SK-N-SH (cell line): ENCODE results near the gene MYH10. TPM values are rescaled to one million over a fixed set of nuclear protein-coding genes. Genes with fewer than 3 reads are reported as not detected.

ENCODE experiments used
- CTCF ChIA-PET: fragments of 300-600, 350-600 bp; formaldehyde crosslinking; extraction: SDS; loops from one replicate; lab custom pipeline; 2021; lab: Yijun Ruan, JAX
- POLR2A ChIA-PET: fragments of 350-600 bp; sonication (Branson Sonifier 250); formaldehyde crosslinking; extraction: SDS; loops from one replicate; lab custom pipeline; 2020; ENCODE audit warnings: antibody characterized with exemption, inconsistent platforms; lab: Yijun Ruan, JAX
- DNase-seq: peaks from one replicate; pipeline ENCODE4 v3.0.0; 2012
- H2AFZ ChIP-seq: fragments of 200-600 bp; sonication (generic); 2 replicates; pipeline ENCODE4 v1.8.1; 2016; ENCODE audit warnings: antibody characterized with exemption, mild to moderate bottlenecking, low read depth
- H3F3A ChIP-seq: fragments of 200-600 bp; sonication (generic); replicated peaks from 2 replicates; pipeline ENCODE3; 2016; ENCODE audit warnings: antibody characterized with exemption, mild to moderate bottlenecking; ENCODE audit not compliant: insufficient read depth
- H3K27ac ChIP-seq, 2 experiments: fragments of 200-500 bp in 1 of 2; fragments of 200-600 bp in 1 of 2; sonication (Bioruptor generic) in 1 of 2; sonication (generic), shearing (Covaris generic) in 1 of 2; 2 replicates each; pipeline versions ENCODE4 v1.5.1 to v1.6.1; 2014 to 2016; ENCODE audit warnings: low read depth in 2 of 2, inconsistent platforms in 1 of 2, low read length in 1 of 2, mild to moderate bottlenecking in 1 of 2, mixed read lengths in 1 of 2
- H3K27me3 ChIP-seq: fragments of 200-600 bp; sonication (generic), shearing (Covaris generic); 2 replicates; pipeline ENCODE4 v1.6.1; 2016; ENCODE audit warnings: mixed run types; ENCODE audit not compliant: insufficient read depth
- H3K36me3 ChIP-seq, 2 experiments: fragments of 200-500 bp in 1 of 2; fragments of 200-600 bp in 1 of 2; sonication (Bioruptor generic) in 1 of 2; sonication (generic) in 1 of 2; replicated peaks in 1 of 2; 2 replicates each; pipeline versions ENCODE3 to v1.5.1; 2014 to 2016; ENCODE audit warnings: low read length in 1 of 2, mild to moderate bottlenecking in 1 of 2; ENCODE audit not compliant: insufficient read depth in 2 of 2, control insufficient read depth in 1 of 2
- H3K4me1 ChIP-seq, 2 experiments: fragments of 200-500 bp in 1 of 2; fragments of 200-600 bp in 1 of 2; sonication (Bioruptor generic) in 1 of 2; sonication (generic), shearing (Covaris generic) in 1 of 2; 2 replicates each; pipeline versions ENCODE4 v1.5.1 to v1.6.1; 2014 to 2016; ENCODE audit warnings: low read depth in 1 of 2, low read length in 1 of 2, mixed run types in 1 of 2; ENCODE audit not compliant: insufficient read depth in 2 of 2, control insufficient read depth in 1 of 2
- H3K4me2 ChIP-seq: fragments of 200-600 bp; sonication (generic), shearing (Covaris generic); 2 replicates; pipeline ENCODE4 v1.6.1; 2017; ENCODE audit warnings: mixed run types
- H3K4me3 ChIP-seq, 2 experiments: fragments of 200-500 bp in 1 of 2; fragments of 200-600 bp in 1 of 2; sonication (Bioruptor generic) in 1 of 2; sonication (generic), shearing (Covaris generic) in 1 of 2; 2 replicates each; pipeline versions ENCODE4 v1.5.1 to v1.8.1; 2014 to 2016; ENCODE audit warnings: low read depth in 2 of 2, inconsistent platforms in 1 of 2, low read length in 1 of 2, mild to moderate bottlenecking in 1 of 2, mixed read lengths in 1 of 2, moderate library complexity in 1 of 2
- H3K79me2 ChIP-seq: fragments of 200-600 bp; sonication (generic); 2 replicates; pipeline ENCODE4 v1.8.1; 2017; ENCODE audit warnings: mild to moderate bottlenecking; ENCODE audit not compliant: insufficient read depth
- H3K9ac ChIP-seq: fragments of 200-600 bp; sonication (generic); 2 replicates; pipeline ENCODE4 v1.6.1; 2017; ENCODE audit warnings: mixed run types
- H3K9me2 ChIP-seq: fragments of 200-600 bp; sonication (generic); 2 replicates; pipeline ENCODE4 v1.6.1; 2017; ENCODE audit warnings: mixed run types
- H3K9me3 ChIP-seq: fragments of 200-600 bp; sonication (generic); 2 replicates; pipeline ENCODE4 v1.6.1; 2017; ENCODE audit warnings: mixed run types, mild to moderate bottlenecking, moderate library complexity
- H4K20me1 ChIP-seq: fragments of 200-600 bp; sonication (generic); 2 replicates; pipeline ENCODE4 v1.6.1; 2017; ENCODE audit warnings: mild to moderate bottlenecking, mixed run types; ENCODE audit not compliant: insufficient read depth
- CTCF ChIP-seq: fragments of 200-600 bp; sonication (generic); IDR thresholded peaks from 2 replicates; pipeline ENCODE4 v1.6.1; 2017; ENCODE audit warnings: antibody characterized with exemption, mild to moderate bottlenecking, moderate library complexity
- EP300 ChIP-seq, 2 experiments: IDR thresholded peaks; 2 replicates each; pipeline versions ENCODE4 v1.4.0 to v1.6.1; 2012; ENCODE audit warnings: borderline replicate concordance in 1 of 2, low read depth in 1 of 2, low read length in 1 of 2
- FOSL2 ChIP-seq: IDR thresholded peaks from 2 replicates; pipeline ENCODE4 v1.4.0; 2012; ENCODE audit warnings: low read depth, mild to moderate bottlenecking, moderate library complexity, borderline replicate concordance
- FOXM1 ChIP-seq: IDR thresholded peaks from 2 replicates; pipeline ENCODE4 v1.4.0; 2012; ENCODE audit warnings: low read depth, mild to moderate bottlenecking
- JUND ChIP-seq: IDR thresholded peaks from 2 replicates; pipeline ENCODE4 v1.4.0; 2012
- MXI1 ChIP-seq: IDR thresholded peaks from 2 replicates; pipeline ENCODE4 v1.6.1; 2012; ENCODE audit warnings: mild to moderate bottlenecking, low read depth, low read length, improper control_type of control experiment
- NFIC ChIP-seq: IDR thresholded peaks from 2 replicates; pipeline ENCODE4 v1.4.0; 2012; ENCODE audit warnings: borderline replicate concordance
- NRF1 ChIP-seq: IDR thresholded peaks from 2 replicates; pipeline ENCODE4 v1.6.1; 2012; ENCODE audit warnings: low read depth, mild to moderate bottlenecking, low read length
- POLR2AphosphoS5 ChIP-seq: IDR thresholded peaks from 2 replicates; pipeline ENCODE4 v1.6.1; 2012; ENCODE audit warnings: low read depth, low read length
- RFX5 ChIP-seq: IDR thresholded peaks from 2 replicates; pipeline ENCODE4 v1.6.1; 2012; ENCODE audit warnings: mild to moderate bottlenecking, improper control_type of control experiment, low read length
- SMC3 ChIP-seq: IDR thresholded peaks from 2 replicates; pipeline ENCODE4 v1.6.1; 2012; ENCODE audit warnings: low read depth, low read length, improper control_type of control experiment
- TCF12 ChIP-seq: IDR thresholded peaks from 2 replicates; pipeline ENCODE4 v1.4.0; 2012
- TEAD4 ChIP-seq: IDR thresholded peaks from 2 replicates; pipeline ENCODE4 v1.4.0; 2012; ENCODE audit warnings: mild to moderate bottlenecking, borderline replicate concordance; ENCODE audit not compliant: insufficient read depth
- USF2 ChIP-seq: fragments of 150-350 bp; IDR thresholded peaks from 2 replicates; pipeline ENCODE4 v1.6.1; 2017; ENCODE audit warnings: antibody characterized with exemption, low read length, low read depth, borderline replicate concordance
- WGBS: methylation state at CpG from one replicate; pipeline ENCODE4 v1.1.6; 2017; ENCODE audit warnings: low lambda C conversion rate; 5-methylcytosine and 5-hydroxymethylcytosine counted together
- polyA plus RNA-seq, 3 experiments: library from polyadenylated mRNA; depleted of rRNA; stranded (reverse); fragments of >200 nt; gene quantifications; 2 replicates each; pipeline ENCODE4 v1.2.3, GENCODE V29; 2012
- TF ChIP-seq, protein P1 (sequence below): IDR thresholded peaks from 2 replicates; pipeline ENCODE4 v1.6.1; 2012; ENCODE audit warnings: mild to moderate bottlenecking, low read depth, low read length, moderate library complexity
- TF ChIP-seq, protein P2 (sequence below): IDR thresholded peaks from 2 replicates; pipeline ENCODE4 v1.4.0; 2012; ENCODE audit warnings: low read depth, borderline replicate concordance

MYH10 gene
- polyA plus RNA-seq, 1 of the 3 experiments (the other 2 are of a cell fraction): 64.2 TPM

DNA sequence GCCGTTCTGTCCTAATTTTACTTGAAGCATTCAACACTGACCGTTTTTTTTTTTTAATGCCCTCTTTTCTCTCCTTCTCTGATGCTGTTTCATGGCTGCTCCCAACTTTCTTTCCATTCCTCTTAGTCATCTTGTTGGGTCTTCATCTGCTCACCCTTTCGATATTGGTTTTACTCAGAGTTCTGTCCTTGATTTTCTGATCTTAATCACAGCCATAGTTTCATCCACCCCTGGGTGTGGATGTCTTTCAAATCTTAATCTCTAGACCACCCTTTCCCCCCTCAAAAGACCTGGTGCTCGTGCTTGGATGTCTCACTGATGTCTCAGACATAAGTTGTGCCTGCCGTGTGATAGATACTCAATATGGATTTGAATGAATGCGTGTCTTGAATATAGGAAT is 172.4 kb downstream of the MYH10 start:
- H4K20me1 ChIP-seq: peaks cover 35% of the 10 kb centered on the region
- peaks cover 8% of the 10 kb centered on the region for H3F3A ChIP-seq
- peaks cover 80 to 85% of the 10 kb centered on the region in 2 experiments for H3K36me3 ChIP-seq
- no peaks in the 10 kb centered on the region for H3K4me1 ChIP-seq
- WGBS: 95% methylated on average over 6 of the region's 6 CpGs
- TF ChIP-seq CTCF: no peak
- no peak for TF ChIP-seq MXI1
- no peak for TF ChIP-seq SMC3
- TF ChIP-seq JUND: no peak
- TF ChIP-seq RFX5: no peak
- TF ChIP-seq, protein P1, sequence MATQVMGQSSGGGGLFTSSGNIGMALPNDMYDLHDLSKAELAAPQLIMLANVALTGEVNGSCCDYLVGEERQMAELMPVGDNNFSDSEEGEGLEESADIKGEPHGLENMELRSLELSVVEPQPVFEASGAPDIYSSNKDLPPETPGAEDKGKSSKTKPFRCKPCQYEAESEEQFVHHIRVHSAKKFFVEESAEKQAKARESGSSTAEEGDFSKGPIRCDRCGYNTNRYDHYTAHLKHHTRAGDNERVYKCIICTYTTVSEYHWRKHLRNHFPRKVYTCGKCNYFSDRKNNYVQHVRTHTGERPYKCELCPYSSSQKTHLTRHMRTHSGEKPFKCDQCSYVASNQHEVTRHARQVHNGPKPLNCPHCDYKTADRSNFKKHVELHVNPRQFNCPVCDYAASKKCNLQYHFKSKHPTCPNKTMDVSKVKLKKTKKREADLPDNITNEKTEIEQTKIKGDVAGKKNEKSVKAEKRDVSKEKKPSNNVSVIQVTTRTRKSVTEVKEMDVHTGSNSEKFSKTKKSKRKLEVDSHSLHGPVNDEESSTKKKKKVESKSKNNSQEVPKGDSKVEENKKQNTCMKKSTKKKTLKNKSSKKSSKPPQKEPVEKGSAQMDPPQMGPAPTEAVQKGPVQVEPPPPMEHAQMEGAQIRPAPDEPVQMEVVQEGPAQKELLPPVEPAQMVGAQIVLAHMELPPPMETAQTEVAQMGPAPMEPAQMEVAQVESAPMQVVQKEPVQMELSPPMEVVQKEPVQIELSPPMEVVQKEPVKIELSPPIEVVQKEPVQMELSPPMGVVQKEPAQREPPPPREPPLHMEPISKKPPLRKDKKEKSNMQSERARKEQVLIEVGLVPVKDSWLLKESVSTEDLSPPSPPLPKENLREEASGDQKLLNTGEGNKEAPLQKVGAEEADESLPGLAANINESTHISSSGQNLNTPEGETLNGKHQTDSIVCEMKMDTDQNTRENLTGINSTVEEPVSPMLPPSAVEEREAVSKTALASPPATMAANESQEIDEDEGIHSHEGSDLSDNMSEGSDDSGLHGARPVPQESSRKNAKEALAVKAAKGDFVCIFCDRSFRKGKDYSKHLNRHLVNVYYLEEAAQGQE: no peak
- no peak for TF ChIP-seq EP300 (IDR thresholded peaks at IDR 0.05; ENCODE audit: borderline replicate concordance in 1 of 2, low read depth in 1 of 2, low read length in 1 of 2)
- no peak for TF ChIP-seq TCF12
- no peak for TF ChIP-seq NRF1
- TF ChIP-seq, all 33 proteins: peak for 0
- ChIA-PET POLR2A (no interaction called here), CTCF (no interaction called here)
- Histone ChIP-seq H3K9me3 (no peaks in the 10 kb centered on the region), H3K9me2 (no peaks in the 10 kb centered on the region), H3K27me3 (no peaks in the 10 kb centered on the region), H2AFZ (no peak overlapping the region), H3K79me2 (peaks cover 78% of the 10 kb centered on the region), H3K4me2 (no peak overlapping the region), H3K9ac (no peak overlapping the region), H3K27ac (no peak overlapping the region), H3K4me3 (no peak overlapping the region)
- DNase-seq: no peak

DNA sequence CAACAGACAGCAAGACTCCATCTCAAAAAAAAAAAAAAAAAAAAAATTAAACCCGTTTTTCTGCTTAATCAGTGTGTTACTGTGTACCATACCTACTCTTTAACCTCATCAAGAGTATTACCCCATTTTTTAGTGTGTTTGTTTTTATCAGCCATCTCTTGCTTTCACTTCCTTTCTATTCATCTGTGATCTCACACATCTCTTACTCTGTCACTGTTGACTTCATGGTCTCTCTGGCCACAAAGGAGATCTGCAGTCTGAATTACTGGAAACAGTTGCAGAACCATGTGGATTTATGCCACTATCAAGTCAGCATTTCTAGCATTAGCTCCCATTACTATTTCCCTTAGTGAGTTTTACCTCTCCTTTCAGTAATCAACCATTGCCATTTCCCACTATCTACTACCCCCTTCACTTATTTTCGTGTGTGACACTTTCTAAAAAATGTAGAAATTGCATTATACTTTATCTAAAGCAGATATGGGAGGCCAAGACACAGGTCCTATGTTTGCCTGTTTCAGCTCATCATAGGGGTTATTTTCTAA is 174.8 kb downstream of the MYH10 start:
- 69% methylated on average over 2 of the region's 2 CpGs for WGBS
- no peak for DNase-seq
- POLR2A ChIA-PET: no interaction called here
- no peak for TF ChIP-seq FOXM1
- TF ChIP-seq JUND: no peak
- TF ChIP-seq USF2: no peak
- no peak for TF ChIP-seq POLR2AphosphoS5
- no peak for TF ChIP-seq MXI1
- no peak for TF ChIP-seq NRF1
- TF ChIP-seq, protein P2, sequence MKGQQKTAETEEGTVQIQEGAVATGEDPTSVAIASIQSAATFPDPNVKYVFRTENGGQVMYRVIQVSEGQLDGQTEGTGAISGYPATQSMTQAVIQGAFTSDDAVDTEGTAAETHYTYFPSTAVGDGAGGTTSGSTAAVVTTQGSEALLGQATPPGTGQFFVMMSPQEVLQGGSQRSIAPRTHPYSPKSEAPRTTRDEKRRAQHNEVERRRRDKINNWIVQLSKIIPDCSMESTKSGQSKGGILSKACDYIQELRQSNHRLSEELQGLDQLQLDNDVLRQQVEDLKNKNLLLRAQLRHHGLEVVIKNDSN: no peak
- no peak for TF ChIP-seq FOSL2
- no peak for TF ChIP-seq TEAD4
- no peak for TF ChIP-seq NFIC
- no peak for TF ChIP-seq CTCF

More for the DNA sequence above, 174.8 kb downstream of the MYH10 start:
- Histone ChIP-seq H3K9me3 (no peaks in the 10 kb centered on the region), H3K79me2 (peaks cover 62% of the 10 kb centered on the region), H3F3A (peaks cover 12% of the 10 kb centered on the region), H3K4me3 (no peak overlapping the region), H3K27ac (no peak overlapping the region), H2AFZ (no peak overlapping the region), H3K27me3 (no peaks in the 10 kb centered on the region), H4K20me1 (peaks cover 20% of the 10 kb centered on the region; the same call in 1 of the 2 replicates), H3K36me3 (peaks cover 84 to 87% of the 10 kb centered on the region in 2 experiments), H3K4me2 (no peak overlapping the region), H3K9me2 (no peaks in the 10 kb centered on the region), H3K9ac (no peak overlapping the region), H3K4me1 (no peaks in the 10 kb centered on the region)
- CTCF ChIA-PET: interaction anchor here (1.5 kb wide), 1 partner anchor 46 kb away, joined by 4 read pairs; no protein-coding TSS in a partner anchor
